SK-N-SH (cell line): ENCODE results near the gene CEBPB. TPM values are rescaled to one million over a fixed set of nuclear protein-coding genes. Genes with fewer than 3 reads are reported as not detected.

Experiments used
- CTCF ChIA-PET: fragments of 300-600, 350-600 bp; formaldehyde crosslinking; extraction: SDS; loops from one replicate; lab custom pipeline; 2021; lab: Yijun Ruan, JAX
- POLR2A ChIA-PET: fragments of 350-600 bp; sonication (Branson Sonifier 250); formaldehyde crosslinking; extraction: SDS; loops from one replicate; lab custom pipeline; 2020; ENCODE audit warnings: antibody characterized with exemption, inconsistent platforms; lab: Yijun Ruan, JAX
- DNase-seq: peaks from one replicate; pipeline ENCODE4 v3.0.0; 2012
- H2AFZ ChIP-seq: fragments of 200-600 bp; sonication (generic); 2 replicates; pipeline ENCODE4 v1.8.1; 2016; ENCODE audit warnings: antibody characterized with exemption, mild to moderate bottlenecking, low read depth
- H3F3A ChIP-seq: fragments of 200-600 bp; sonication (generic); replicated peaks from 2 replicates; pipeline ENCODE3; 2016; ENCODE audit warnings: antibody characterized with exemption, mild to moderate bottlenecking; ENCODE audit not compliant: insufficient read depth
- H3K27ac ChIP-seq, 2 experiments: fragments of 200-500 bp in 1 of 2; fragments of 200-600 bp in 1 of 2; sonication (Bioruptor generic) in 1 of 2; sonication (generic), shearing (Covaris generic) in 1 of 2; 2 replicates each; pipeline versions ENCODE4 v1.5.1 to v1.6.1; 2014 to 2016; ENCODE audit warnings: low read depth in 2 of 2, inconsistent platforms in 1 of 2, low read length in 1 of 2, mild to moderate bottlenecking in 1 of 2, mixed read lengths in 1 of 2
- H3K27me3 ChIP-seq: fragments of 200-600 bp; sonication (generic), shearing (Covaris generic); 2 replicates; pipeline ENCODE4 v1.6.1; 2016; ENCODE audit warnings: mixed run types; ENCODE audit not compliant: insufficient read depth
- H3K36me3 ChIP-seq, 2 experiments: fragments of 200-500 bp in 1 of 2; fragments of 200-600 bp in 1 of 2; sonication (Bioruptor generic) in 1 of 2; sonication (generic) in 1 of 2; replicated peaks in 1 of 2; 2 replicates each; pipeline versions ENCODE3 to v1.5.1; 2014 to 2016; ENCODE audit warnings: low read length in 1 of 2, mild to moderate bottlenecking in 1 of 2; ENCODE audit not compliant: insufficient read depth in 2 of 2, control insufficient read depth in 1 of 2
- H3K4me1 ChIP-seq, 2 experiments: fragments of 200-500 bp in 1 of 2; fragments of 200-600 bp in 1 of 2; sonication (Bioruptor generic) in 1 of 2; sonication (generic), shearing (Covaris generic) in 1 of 2; 2 replicates each; pipeline versions ENCODE4 v1.5.1 to v1.6.1; 2014 to 2016; ENCODE audit warnings: low read depth in 1 of 2, low read length in 1 of 2, mixed run types in 1 of 2; ENCODE audit not compliant: insufficient read depth in 2 of 2, control insufficient read depth in 1 of 2
- H3K4me2 ChIP-seq: fragments of 200-600 bp; sonication (generic), shearing (Covaris generic); 2 replicates; pipeline ENCODE4 v1.6.1; 2017; ENCODE audit warnings: mixed run types
- H3K4me3 ChIP-seq, 2 experiments: fragments of 200-500 bp in 1 of 2; fragments of 200-600 bp in 1 of 2; sonication (Bioruptor generic) in 1 of 2; sonication (generic), shearing (Covaris generic) in 1 of 2; 2 replicates each; pipeline versions ENCODE4 v1.5.1 to v1.8.1; 2014 to 2016; ENCODE audit warnings: low read depth in 2 of 2, inconsistent platforms in 1 of 2, low read length in 1 of 2, mild to moderate bottlenecking in 1 of 2, mixed read lengths in 1 of 2, moderate library complexity in 1 of 2
- H3K79me2 ChIP-seq: fragments of 200-600 bp; sonication (generic); 2 replicates; pipeline ENCODE4 v1.8.1; 2017; ENCODE audit warnings: mild to moderate bottlenecking; ENCODE audit not compliant: insufficient read depth
- H3K9ac ChIP-seq: fragments of 200-600 bp; sonication (generic); 2 replicates; pipeline ENCODE4 v1.6.1; 2017; ENCODE audit warnings: mixed run types
- H3K9me2 ChIP-seq: fragments of 200-600 bp; sonication (generic); 2 replicates; pipeline ENCODE4 v1.6.1; 2017; ENCODE audit warnings: mixed run types
- H3K9me3 ChIP-seq: fragments of 200-600 bp; sonication (generic); 2 replicates; pipeline ENCODE4 v1.6.1; 2017; ENCODE audit warnings: mixed run types, mild to moderate bottlenecking, moderate library complexity
- H4K20me1 ChIP-seq: fragments of 200-600 bp; sonication (generic); 2 replicates; pipeline ENCODE4 v1.6.1; 2017; ENCODE audit warnings: mild to moderate bottlenecking, mixed run types; ENCODE audit not compliant: insufficient read depth
- MXI1 ChIP-seq: IDR thresholded peaks from 2 replicates; pipeline ENCODE4 v1.6.1; 2012; ENCODE audit warnings: mild to moderate bottlenecking, low read depth, low read length, improper control_type of control experiment
- POLR2AphosphoS5 ChIP-seq: IDR thresholded peaks from 2 replicates; pipeline ENCODE4 v1.6.1; 2012; ENCODE audit warnings: low read depth, low read length
- RCOR1 ChIP-seq: fragments of 150-350 bp; IDR thresholded peaks from 2 replicates; pipeline ENCODE4 v1.6.1; 2017; ENCODE audit warnings: antibody characterized with exemption, low read length
- RXRA ChIP-seq: IDR thresholded peaks from 2 replicates; pipeline ENCODE4 v1.4.0; 2012; ENCODE audit warnings: low read depth, mild to moderate bottlenecking, borderline replicate concordance
- TAF1 ChIP-seq: IDR thresholded peaks from 2 replicates; pipeline ENCODE4 v1.6.1; 2012; ENCODE audit warnings: low read depth, mild to moderate bottlenecking, low read length, moderate library complexity, borderline replicate concordance
- TCF12 ChIP-seq: IDR thresholded peaks from 2 replicates; pipeline ENCODE4 v1.4.0; 2012
- WGBS: methylation state at CpG from one replicate; pipeline ENCODE4 v1.1.6; 2017; ENCODE audit warnings: low lambda C conversion rate; 5-methylcytosine and 5-hydroxymethylcytosine counted together
- polyA plus RNA-seq, 3 experiments: library from polyadenylated mRNA; depleted of rRNA; stranded (reverse); fragments of >200 nt; gene quantifications; 2 replicates each; pipeline ENCODE4 v1.2.3, GENCODE V29; 2012
- TF ChIP-seq, protein P1 (sequence below): IDR thresholded peaks from 2 replicates; pipeline ENCODE4 v1.6.1; 2012; ENCODE audit warnings: mild to moderate bottlenecking, low read depth, low read length, moderate library complexity
- TF ChIP-seq, protein P2 (sequence below): IDR thresholded peaks from 2 replicates; pipeline ENCODE4 v1.4.0; 2012; ENCODE audit warnings: low read depth, borderline replicate concordance
- TF ChIP-seq, protein P3 (sequence below): IDR thresholded peaks from 2 replicates; pipeline ENCODE4 v1.4.0; 2012; ENCODE audit warnings: low read depth
- TF ChIP-seq, protein P4 (sequence below): IDR thresholded peaks from 2 replicates; pipeline ENCODE4 v1.4.0; 2012; ENCODE audit warnings: low read depth, borderline replicate concordance

CEBPB gene
- polyA plus RNA-seq, 1 of the 3 experiments (the other 2 are of a cell fraction) = 14.7 TPM

DNA sequence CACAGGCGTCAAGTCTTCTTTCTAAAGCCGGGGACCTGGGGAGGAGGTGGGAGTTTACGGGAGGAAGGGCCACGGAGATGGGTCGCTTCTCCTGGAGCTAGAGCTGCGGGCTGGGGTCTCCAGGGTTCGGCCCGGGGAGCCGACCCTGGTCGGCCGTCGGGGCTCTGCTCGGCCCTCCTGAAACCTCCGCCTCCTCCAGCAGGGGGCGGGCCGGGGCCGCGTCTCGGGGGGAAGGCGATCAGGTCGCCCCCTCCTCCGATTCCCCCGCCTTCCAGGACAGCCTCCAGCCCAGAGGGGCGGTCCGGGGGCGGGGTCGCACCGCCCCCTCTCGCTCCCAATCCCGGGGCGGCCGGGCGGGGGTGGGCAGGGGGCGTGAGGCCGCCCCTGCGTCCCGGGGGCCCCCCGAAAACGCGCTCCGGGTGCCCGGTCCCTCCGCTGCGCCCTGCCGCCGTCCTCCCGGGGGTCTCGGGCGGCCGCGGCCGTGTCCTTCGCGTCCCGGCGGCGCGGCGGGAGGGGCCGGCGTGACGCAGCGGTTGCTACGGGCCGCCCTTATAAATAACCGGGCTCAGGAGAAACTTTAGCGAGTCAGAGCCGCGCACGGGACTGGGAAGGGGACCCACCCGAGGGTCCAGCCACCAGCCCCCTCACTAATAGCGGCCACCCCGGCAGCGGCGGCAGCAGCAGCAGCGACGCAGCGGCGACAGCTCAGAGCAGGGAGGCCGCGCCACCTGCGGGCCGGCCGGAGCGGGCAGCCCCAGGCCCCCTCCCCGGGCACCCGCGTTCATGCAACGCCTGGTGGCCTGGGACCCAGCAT is at the start of gene CEBPB (continued):
- TF ChIP-seq, protein P1, sequence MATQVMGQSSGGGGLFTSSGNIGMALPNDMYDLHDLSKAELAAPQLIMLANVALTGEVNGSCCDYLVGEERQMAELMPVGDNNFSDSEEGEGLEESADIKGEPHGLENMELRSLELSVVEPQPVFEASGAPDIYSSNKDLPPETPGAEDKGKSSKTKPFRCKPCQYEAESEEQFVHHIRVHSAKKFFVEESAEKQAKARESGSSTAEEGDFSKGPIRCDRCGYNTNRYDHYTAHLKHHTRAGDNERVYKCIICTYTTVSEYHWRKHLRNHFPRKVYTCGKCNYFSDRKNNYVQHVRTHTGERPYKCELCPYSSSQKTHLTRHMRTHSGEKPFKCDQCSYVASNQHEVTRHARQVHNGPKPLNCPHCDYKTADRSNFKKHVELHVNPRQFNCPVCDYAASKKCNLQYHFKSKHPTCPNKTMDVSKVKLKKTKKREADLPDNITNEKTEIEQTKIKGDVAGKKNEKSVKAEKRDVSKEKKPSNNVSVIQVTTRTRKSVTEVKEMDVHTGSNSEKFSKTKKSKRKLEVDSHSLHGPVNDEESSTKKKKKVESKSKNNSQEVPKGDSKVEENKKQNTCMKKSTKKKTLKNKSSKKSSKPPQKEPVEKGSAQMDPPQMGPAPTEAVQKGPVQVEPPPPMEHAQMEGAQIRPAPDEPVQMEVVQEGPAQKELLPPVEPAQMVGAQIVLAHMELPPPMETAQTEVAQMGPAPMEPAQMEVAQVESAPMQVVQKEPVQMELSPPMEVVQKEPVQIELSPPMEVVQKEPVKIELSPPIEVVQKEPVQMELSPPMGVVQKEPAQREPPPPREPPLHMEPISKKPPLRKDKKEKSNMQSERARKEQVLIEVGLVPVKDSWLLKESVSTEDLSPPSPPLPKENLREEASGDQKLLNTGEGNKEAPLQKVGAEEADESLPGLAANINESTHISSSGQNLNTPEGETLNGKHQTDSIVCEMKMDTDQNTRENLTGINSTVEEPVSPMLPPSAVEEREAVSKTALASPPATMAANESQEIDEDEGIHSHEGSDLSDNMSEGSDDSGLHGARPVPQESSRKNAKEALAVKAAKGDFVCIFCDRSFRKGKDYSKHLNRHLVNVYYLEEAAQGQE = no peak
- TF ChIP-seq RCOR1 (no peak), TAF1 (peak; percentile 71; the same call in 1 of the 2 replicates), MXI1 (0 out of 2 replicates have a peak, but pooled peaks have one; percentile 13)
- TF ChIP-seq, protein P2, sequence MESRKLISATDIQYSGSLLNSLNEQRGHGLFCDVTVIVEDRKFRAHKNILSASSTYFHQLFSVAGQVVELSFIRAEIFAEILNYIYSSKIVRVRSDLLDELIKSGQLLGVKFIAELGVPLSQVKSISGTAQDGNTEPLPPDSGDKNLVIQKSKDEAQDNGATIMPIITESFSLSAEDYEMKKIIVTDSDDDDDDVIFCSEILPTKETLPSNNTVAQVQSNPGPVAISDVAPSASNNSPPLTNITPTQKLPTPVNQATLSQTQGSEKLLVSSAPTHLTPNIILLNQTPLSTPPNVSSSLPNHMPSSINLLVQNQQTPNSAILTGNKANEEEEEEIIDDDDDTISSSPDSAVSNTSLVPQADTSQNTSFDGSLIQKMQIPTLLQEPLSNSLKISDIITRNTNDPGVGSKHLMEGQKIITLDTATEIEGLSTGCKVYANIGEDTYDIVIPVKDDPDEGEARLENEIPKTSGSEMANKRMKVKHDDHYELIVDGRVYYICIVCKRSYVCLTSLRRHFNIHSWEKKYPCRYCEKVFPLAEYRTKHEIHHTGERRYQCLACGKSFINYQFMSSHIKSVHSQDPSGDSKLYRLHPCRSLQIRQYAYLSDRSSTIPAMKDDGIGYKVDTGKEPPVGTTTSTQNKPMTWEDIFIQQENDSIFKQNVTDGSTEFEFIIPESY = no peak
- TF ChIP-seq, protein P3, sequence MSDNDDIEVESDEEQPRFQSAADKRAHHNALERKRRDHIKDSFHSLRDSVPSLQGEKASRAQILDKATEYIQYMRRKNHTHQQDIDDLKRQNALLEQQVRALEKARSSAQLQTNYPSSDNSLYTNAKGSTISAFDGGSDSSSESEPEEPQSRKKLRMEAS = 0 out of 2 replicates have a peak, but pooled peaks have one; percentile 7

DNA sequence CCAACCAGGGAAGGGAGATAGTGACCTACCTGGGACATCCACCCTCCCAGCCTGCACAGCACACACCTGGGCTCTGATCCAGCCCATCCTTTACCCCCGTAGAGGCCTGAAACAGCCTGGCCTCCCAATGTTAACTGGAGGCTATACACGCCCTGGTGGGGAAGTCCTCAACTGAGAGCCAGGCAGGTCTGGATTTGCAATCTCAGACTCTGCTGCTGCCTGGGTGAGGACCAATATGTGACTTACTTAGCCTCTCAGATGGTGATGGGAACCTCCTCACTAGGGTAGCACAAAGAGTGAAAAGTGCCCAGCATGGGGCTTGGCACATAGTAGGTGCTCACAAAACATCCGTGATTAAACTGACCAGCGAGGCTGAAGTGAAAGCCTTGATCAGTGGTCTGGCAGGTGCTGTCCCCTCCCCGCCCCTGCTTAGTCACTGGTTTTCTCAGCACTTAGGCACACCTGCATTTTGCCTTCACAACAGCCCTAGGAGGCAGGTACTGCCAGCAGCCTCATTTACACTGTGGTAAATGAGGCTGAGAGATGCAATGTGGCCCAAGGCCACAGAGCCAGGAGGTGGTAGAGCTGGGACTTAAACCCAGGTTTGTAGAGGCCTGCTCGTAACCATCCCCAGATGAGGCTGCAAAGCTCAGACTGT is 49.5 kb upstream of the CEBPB start:
- H3K4me1 ChIP-seq = peaks cover 0 to 14% of the 10 kb centered on the region in 2 experiments; a peak in 2 of 4 replicates
- H3K9me2 ChIP-seq = no peaks in the 10 kb centered on the region
- no peaks in the 10 kb centered on the region for H3K27me3 ChIP-seq
- no peak overlapping the region for H3K9ac ChIP-seq
- DNase-seq = no peak
- POLR2A ChIA-PET = no interaction called here
- peak overlapping the region; percentile 8; the same call in 1 of the 2 replicates for H3K4me2 ChIP-seq
- CTCF ChIA-PET = interaction anchor here (0.6 to 4.9 kb wide), 5 partner anchors 11 to 469 kb away, joined by 3 to 36 read pairs (median 3); no protein-coding TSS in a partner anchor
- H3F3A ChIP-seq = peaks cover 7% of the 10 kb centered on the region
- H3K9me3 ChIP-seq = no peaks in the 10 kb centered on the region
- TF ChIP-seq TCF12 = no peak
- no peak for TF ChIP-seq POLR2AphosphoS5
- TF ChIP-seq, protein P4, sequence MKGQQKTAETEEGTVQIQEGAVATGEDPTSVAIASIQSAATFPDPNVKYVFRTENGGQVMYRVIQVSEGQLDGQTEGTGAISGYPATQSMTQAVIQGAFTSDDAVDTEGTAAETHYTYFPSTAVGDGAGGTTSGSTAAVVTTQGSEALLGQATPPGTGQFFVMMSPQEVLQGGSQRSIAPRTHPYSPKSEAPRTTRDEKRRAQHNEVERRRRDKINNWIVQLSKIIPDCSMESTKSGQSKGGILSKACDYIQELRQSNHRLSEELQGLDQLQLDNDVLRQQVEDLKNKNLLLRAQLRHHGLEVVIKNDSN = no peak
- no peak for TF ChIP-seq RXRA
- no peak overlapping the region for H2AFZ ChIP-seq
- no peak overlapping the region; a peak in 1 of 4 replicates for H3K27ac ChIP-seq
- H4K20me1 ChIP-seq = no peaks in the 10 kb centered on the region
- H3K4me3 ChIP-seq = no peak overlapping the region
- WGBS = 88% methylated on average over 5 of the region's 6 CpGs
- peaks cover 10 to 13% of the 10 kb centered on the region in 2 experiments for H3K36me3 ChIP-seq
- H3K79me2 ChIP-seq = peaks cover 54% of the 10 kb centered on the region
